CD4-positive, alpha-beta T cell (primary cell): ENCODE results near the gene TBC1D22B. TPM values are rescaled to one million over a fixed set of nuclear protein-coding genes. Genes with fewer than 3 reads are reported as not detected.

Experiments used
- ATAC-seq: fragments of 200-7000 bp; cut with Tn5 transposase; one replicate; pipeline ENCODE4 v1.10.0; 2022; ENCODE audit warnings: mild to moderate bottlenecking; ENCODE audit not compliant: poor library complexity
- CTCF ChIA-PET: fragments of 350-600 bp; sonication (Branson Sonifier 250); formaldehyde crosslinking; loops from one replicate; lab custom pipeline; 2021; ENCODE audit warnings: antibody characterized with exemption, inconsistent platforms; lab: Charles Lee
- POLR2A ChIA-PET: fragments of 350-600 bp; sonication (Branson Sonifier 250); formaldehyde crosslinking; loops from one replicate; lab custom pipeline; 2021; ENCODE audit warnings: antibody characterized with exemption, inconsistent platforms; lab: Charles Lee
- DNase-seq, 14 experiments: peaks; one replicate each; pipeline ENCODE4 v3.0.0-alpha.2; 2013 to 2020; ENCODE audit warnings: mixed read lengths in 2 of 14
- H3K27ac ChIP-seq, 2 donors: one replicate each; pipeline versions ENCODE4 v1.5.1 to v1.7.0; 2013; ENCODE audit warnings: low read length in 2 of 2, low read depth in 1 of 2, mild to moderate bottlenecking in 1 of 2
- H3K27me3 ChIP-seq, 2 experiments: 1 replicate in 1 of 2; 2 replicates in 1 of 2; pipeline versions ENCODE4 v1.6.1 to v1.7.0; 2013; ENCODE audit warnings: low read length in 2 of 2, control low read depth in 1 of 2, mild to moderate bottlenecking in 1 of 2, moderate library complexity in 1 of 2; ENCODE audit not compliant: insufficient read depth in 2 of 2, control insufficient read depth in 1 of 2
- H3K36me3 ChIP-seq: one replicate; pipeline ENCODE4 v1.6.1; 2013; ENCODE audit warnings: low read length, control low read depth; ENCODE audit not compliant: insufficient read depth
- H3K4me1 ChIP-seq: one replicate; pipeline ENCODE4 v1.6.1; 2013; ENCODE audit warnings: low read length, control low read depth; ENCODE audit not compliant: insufficient read depth
- H3K4me3 ChIP-seq: one replicate; pipeline ENCODE4 v1.5.1; 2013; ENCODE audit warnings: mild to moderate bottlenecking, low read length, moderate library complexity
- H3K9me3 ChIP-seq, 2 experiments: 1 replicate in 1 of 2; 2 replicates in 1 of 2; pipeline versions ENCODE4 v1.6.1 to v1.7.0; 2013; ENCODE audit warnings: low read length in 2 of 2, mild to moderate bottlenecking in 2 of 2, control low read depth in 1 of 2, moderate library complexity in 1 of 2; ENCODE audit not compliant: control insufficient read depth in 1 of 2, insufficient read depth in 1 of 2
- H3K27ac Mint-ChIP-seq: one replicate; pipeline ENCODE4 v1.8.0; 2020; ENCODE audit warnings: mixed read lengths
- H3K27me3 Mint-ChIP-seq: one replicate; pipeline ENCODE4 v1.8.0; 2021; ENCODE audit warnings: mixed read lengths
- H3K36me3 Mint-ChIP-seq: one replicate; pipeline ENCODE4 v1.8.0; 2021; ENCODE audit warnings: low read depth, mixed read lengths
- H3K4me1 Mint-ChIP-seq: one replicate; pipeline ENCODE4 v1.8.0; 2021; ENCODE audit warnings: low read depth, mixed read lengths
- H3K4me3 Mint-ChIP-seq: one replicate; pipeline ENCODE4 v1.8.0; 2020; ENCODE audit warnings: mild to moderate bottlenecking, mixed read lengths
- H3K9me3 Mint-ChIP-seq: one replicate; pipeline ENCODE4 v1.8.0; 2020; ENCODE audit warnings: mixed read lengths
- intact Hi-C, 2 experiments: fragments of 100-400 bp; cut with DNase I in 1 of 2; cut with micrococcal nuclease in 1 of 2; formaldehyde crosslinking; loops; one replicate each; pipeline versions ENCODE4 v1.15.1 to v1.9.0; 2023 to 2025; cut with DNase I, micrococcal nuclease
- total RNA-seq, 174 experiments: library from RNA in 2 of 174; stranded (reverse) in 2 of 174; gene quantifications; one replicate each; pipeline ENCODE4 v1.2.3 and lab custom pipeline; 2021 to 2026
- TF ChIP-seq, protein P1 (sequence below): fragments of 200-600 bp; IDR thresholded peaks from one replicate; pipeline ENCODE4 v1.8.0; 2022; ENCODE audit warnings: antibody characterized with exemption, mild to moderate bottlenecking

Gene TBC1D22B
- total RNA-seq, 2 experiments from 2014 or later: 5.9 to 6.6 TPM

- no peak overlapping the region for H3K27ac Mint-ChIP-seq
- CTCF ChIA-PET: no interaction called here
- intact Hi-C loops: no loop called here
- no peaks in the 10 kb centered on the region for H3K9me3 Mint-ChIP-seq
- no peak overlapping the region for H3K4me3 Mint-ChIP-seq
- Histone ChIP-seq H3K27ac (no peak overlapping the region), H3K36me3 (peaks cover 37% of the 10 kb centered on the region), H3K9me3 (no peaks in the 10 kb centered on the region), H3K27me3 (no peaks in the 10 kb centered on the region), H3K4me3 (no peak overlapping the region), H3K4me1 (no peaks in the 10 kb centered on the region)
- H3K4me1 Mint-ChIP-seq: no peaks in the 10 kb centered on the region
- ATAC-seq (no peak), DNase-seq (no peak)
- TF ChIP-seq, protein P1, sequence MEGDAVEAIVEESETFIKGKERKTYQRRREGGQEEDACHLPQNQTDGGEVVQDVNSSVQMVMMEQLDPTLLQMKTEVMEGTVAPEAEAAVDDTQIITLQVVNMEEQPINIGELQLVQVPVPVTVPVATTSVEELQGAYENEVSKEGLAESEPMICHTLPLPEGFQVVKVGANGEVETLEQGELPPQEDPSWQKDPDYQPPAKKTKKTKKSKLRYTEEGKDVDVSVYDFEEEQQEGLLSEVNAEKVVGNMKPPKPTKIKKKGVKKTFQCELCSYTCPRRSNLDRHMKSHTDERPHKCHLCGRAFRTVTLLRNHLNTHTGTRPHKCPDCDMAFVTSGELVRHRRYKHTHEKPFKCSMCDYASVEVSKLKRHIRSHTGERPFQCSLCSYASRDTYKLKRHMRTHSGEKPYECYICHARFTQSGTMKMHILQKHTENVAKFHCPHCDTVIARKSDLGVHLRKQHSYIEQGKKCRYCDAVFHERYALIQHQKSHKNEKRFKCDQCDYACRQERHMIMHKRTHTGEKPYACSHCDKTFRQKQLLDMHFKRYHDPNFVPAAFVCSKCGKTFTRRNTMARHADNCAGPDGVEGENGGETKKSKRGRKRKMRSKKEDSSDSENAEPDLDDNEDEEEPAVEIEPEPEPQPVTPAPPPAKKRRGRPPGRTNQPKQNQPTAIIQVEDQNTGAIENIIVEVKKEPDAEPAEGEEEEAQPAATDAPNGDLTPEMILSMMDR: no peak
- H3K27me3 Mint-ChIP-seq: no peaks in the 10 kb centered on the region
- H3K36me3 Mint-ChIP-seq: peaks cover 55% of the 10 kb centered on the region
- POLR2A ChIA-PET: no interaction called here
Measured at GRCh38 chr6:37375376-37375775, 117.8 kb downstream of the TBC1D22B start.

DNA sequence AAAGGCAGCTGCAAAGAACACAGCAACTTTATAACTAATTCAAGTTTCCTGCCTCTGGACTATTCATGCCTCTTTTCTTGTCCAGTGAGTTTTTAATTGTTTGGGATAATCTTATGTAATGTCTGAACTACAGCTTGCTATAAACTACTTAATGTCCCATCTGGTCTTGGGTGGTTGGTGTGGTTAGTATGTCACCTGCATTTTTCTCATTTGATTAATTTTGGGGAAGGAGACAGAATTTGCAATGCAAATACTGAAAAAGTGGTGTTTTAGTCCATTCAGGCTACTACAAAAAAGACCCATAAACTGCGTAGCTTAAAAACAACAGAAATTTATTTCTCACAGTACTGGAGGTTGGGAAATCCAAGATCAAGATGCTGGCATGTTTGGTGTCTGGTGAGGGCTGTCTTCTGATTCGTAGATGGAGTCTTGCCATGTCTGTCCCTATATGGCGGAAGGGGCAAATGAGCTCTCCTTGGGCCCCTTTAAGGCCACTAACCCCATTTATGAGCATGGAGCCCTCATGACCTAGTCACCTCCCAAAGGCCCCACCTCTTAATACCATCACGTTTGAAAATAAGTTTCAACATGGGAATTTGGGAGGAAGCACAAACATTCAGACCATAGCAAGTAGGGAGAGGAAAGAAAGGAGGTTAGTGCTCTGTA is 118.6 kb downstream of the TBC1D22B start:
- H3K36me3 ChIP-seq: peaks cover 38% of the 10 kb centered on the region
- H3K4me3 ChIP-seq: no peak overlapping the region
- TF ChIP-seq, protein P1: no peak
- CTCF ChIA-PET: interaction anchor here (0.6 kb wide), 2 partner anchors 315 to 329 kb away, joined by 3 to 4 read pairs; no protein-coding TSS in a partner anchor
- DNase-seq (no peak), ATAC-seq (no peak)
- H3K9me3 ChIP-seq: no peaks in the 10 kb centered on the region
- Mint-ChIP-seq H3K9me3 (no peaks in the 10 kb centered on the region), H3K4me1 (no peaks in the 10 kb centered on the region), H3K4me3 (no peak overlapping the region), H3K36me3 (peaks cover 53% of the 10 kb centered on the region), H3K27ac (no peak overlapping the region), H3K27me3 (no peaks in the 10 kb centered on the region)
- H3K4me1 ChIP-seq: no peaks in the 10 kb centered on the region
- H3K27ac ChIP-seq: no peak overlapping the region
- POLR2A ChIA-PET: no interaction called here
- intact Hi-C loops: no loop called here
- H3K27me3 ChIP-seq: no peaks in the 10 kb centered on the region

DNA sequence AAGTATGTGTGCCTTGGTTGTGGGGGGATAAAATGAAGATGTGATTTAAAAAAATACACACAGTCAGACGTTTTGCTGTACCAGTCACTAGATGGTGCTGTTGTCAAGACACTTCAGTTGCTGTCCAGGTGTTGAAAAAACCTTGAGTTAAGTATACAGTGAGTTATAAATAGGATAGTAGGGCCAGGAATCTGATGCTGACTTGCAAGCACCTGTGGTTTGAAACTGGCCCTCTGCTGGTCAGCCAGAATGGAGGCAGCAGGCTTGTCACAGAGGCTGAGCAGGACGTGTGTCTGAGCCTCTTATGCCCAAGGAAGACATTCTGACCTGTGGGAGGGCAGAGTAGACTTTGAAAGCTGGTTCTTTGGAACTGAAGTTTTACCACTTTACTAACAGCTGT is 124.0 kb downstream of the TBC1D22B start:
- POLR2A ChIA-PET: no interaction called here
- peaks cover 52% of the 10 kb centered on the region for H3K36me3 Mint-ChIP-seq

More for the DNA sequence above, 124.0 kb downstream of the TBC1D22B start:
- H3K4me1 ChIP-seq: no peaks in the 10 kb centered on the region
- ATAC-seq (peak; percentile 41), DNase-seq (peak in 7 of 14 experiments; percentile 1 to 74 (median 24))
- Mint-ChIP-seq H3K9me3 (no peaks in the 10 kb centered on the region), H3K4me3 (no peak overlapping the region), H3K4me1 (no peaks in the 10 kb centered on the region), H3K27ac (no peak overlapping the region), H3K27me3 (no peaks in the 10 kb centered on the region)
- no peak overlapping the region for H3K4me3 ChIP-seq
- intact Hi-C loops: loop anchor here (1.0 to 5.0 kb wide), 4 partner anchors 186 to 1111 kb away; no protein-coding TSS in a partner anchor
- H3K36me3 ChIP-seq: peaks cover 29% of the 10 kb centered on the region
- TF ChIP-seq, protein P1: peak; percentile 57
- CTCF ChIA-PET: interaction anchor here (0.8 kb wide), 1 partner anchor 14 kb away, joined by 3 read pairs; no protein-coding TSS in a partner anchor
- no peaks in the 10 kb centered on the region for H3K9me3 ChIP-seq
- no peaks in the 10 kb centered on the region for H3K27me3 ChIP-seq
- H3K27ac ChIP-seq: no peak overlapping the region

Other genes starting within 250 kb of the TBC1D22B start
- 100 to 1,000 TPM; 175 to 183 TPM for gene PIM1, start 87.6 kb upstream of the TBC1D22B start, total RNA-seq
- gene TMEM217, start 372 bp downstream of the TBC1D22B start, total RNA-seq: under 1 TPM; 0.41 to 0.47 TPM
- gene RNF8, start 96.2 kb downstream of the TBC1D22B start, total RNA-seq: 1 to 10 TPM; 4.9 to 5.9 TPM
- 10 to 100 TPM; 79.7 to 80.3 TPM for gene CMTR1, start 175.4 kb downstream of the TBC1D22B start, total RNA-seq
- 1 to 10 TPM; 7.3 to 8.0 TPM for gene CCDC167, start 242.1 kb downstream of the TBC1D22B start, total RNA-seq